COLO829 (cell line): ENCODE data around the gene MAST4.
"Not testable (repeated sequence)": the region's sequence is repeated elsewhere in the genome, so short reads cannot be mapped to it uniquely, and the experiment has no call there.

Source experiments
- DNase-seq: peaks from one replicate; pipeline ENCODE4 v3.0.0; 2012; ENCODE audit warnings: low spot score

The MAST4 gene

DNA sequence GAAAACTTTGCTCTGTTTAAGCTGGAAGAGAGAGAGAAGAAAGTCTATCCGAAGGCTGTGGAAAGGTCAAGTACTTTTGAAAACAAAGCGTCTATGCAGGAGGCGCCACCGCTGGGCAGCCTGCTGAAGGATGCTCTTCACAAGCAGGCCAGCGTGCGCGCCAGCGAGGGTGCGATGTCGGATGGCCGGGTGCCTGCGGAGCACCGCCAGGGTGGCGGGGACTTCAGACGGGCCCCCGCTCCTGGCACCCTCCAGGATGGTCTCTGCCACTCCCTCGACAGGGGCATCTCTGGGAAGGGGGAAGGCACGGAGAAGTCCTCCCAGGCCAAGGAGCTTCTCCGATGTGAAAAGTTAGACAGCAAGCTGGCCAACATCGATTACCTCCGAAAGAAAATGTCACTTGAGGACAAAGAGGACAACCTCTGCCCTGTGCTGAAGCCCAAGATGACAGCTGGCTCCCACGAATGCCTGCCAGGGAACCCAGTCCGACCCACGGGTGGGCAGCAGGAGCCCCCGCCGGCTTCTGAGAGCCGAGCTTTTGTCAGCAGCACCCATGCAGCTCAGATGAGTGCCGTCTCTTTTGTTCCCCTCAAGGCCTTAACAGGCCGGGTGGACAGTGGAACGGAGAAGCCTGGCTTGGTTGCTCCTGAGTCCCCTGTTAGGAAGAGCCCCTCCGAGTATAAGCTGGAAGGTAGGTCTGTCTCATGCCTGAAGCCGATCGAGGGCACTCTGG, 567.8 kb downstream of the MAST4 start:
- DNase-seq, result no peak

GRCh38 chr5:67164856-67165525, 568.8 kb downstream of the MAST4 start:
- DNase-seq, result no peak

- no peak for DNase-seq
Measured at GRCh38 chr5:67165526-67166459, 569.6 kb downstream of the MAST4 start.

DNA sequence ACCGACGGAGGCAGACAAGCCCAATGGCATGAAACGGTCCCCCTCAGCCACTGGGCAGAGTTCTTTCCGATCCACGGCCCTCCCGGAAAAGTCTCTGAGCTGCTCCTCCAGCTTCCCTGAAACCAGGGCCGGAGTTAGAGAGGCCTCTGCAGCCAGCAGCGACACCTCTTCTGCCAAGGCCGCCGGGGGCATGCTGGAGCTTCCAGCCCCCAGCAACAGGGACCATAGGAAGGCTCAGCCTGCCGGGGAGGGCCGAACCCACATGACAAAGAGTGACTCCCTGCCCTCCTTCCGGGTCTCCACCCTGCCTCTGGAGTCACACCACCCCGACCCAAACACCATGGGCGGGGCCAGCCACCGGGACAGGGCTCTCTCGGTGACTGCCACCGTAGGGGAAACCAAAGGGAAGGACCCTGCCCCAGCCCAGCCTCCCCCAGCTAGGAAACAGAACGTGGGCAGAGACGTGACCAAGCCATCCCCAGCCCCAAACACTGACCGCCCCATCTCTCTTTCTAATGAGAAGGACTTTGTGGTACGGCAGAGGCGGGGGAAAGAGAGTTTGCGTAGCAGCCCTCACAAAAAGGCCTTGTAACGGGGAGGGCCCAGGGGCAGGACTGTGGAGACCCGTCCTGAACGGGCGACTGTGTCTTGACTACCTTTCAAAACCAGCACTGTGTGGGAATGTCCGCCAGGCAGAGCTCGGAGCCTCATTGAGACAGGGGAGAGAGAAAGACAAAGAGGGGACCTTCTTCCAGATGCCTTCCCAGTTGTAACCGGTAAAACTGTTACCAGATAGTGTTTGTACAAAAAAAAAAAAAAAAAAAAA, 570.5 kb downstream of the MAST4 start:
- no peak for DNase-seq

DNA sequence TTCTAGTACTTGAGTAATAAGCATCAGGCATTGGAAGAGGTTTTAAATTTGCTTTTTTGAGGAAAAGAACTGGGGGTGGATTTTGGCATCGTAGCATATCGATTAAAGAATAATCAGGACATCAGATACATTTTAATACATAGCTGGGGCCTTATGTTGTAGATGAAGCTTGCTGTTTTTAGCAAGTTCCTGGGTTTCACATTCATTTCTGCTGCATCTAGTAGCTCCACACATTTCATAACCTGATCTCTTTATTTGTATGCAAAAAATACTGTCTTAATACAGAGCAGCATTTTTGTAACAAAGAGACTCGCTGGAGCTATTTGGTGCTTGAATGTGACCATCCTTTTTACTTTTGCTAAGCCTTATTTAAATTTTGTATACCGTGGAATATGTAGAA, 571.9 kb downstream of the MAST4 start:
- no peak for DNase-seq

- no peak for DNase-seq
Measured at GRCh38 chr5:67170767-67171166, 574.6 kb downstream of the MAST4 start.

DNA sequence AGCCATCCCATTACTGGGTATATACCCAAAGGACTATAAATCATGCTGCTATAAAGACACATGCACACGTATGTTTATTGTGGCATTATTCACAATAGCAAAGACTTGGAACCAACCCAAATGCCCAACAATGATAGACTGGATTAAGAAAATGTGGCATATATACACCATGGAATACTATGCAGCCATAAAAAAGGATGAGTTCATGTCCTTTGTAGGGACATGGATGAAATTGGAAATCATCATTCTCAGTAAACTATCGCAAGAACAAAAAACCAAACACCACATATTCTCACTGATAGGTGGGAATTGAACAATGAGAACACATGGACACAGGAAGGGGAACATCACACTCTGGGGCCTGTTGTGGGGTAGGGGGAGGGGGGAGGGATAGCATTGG, 577.2 kb downstream of the MAST4 start:
- DNase-seq, result not testable (repeated sequence)

GRCh38 chr5:67173959-67174358, 577.8 kb downstream of the MAST4 start:
- DNase-seq, result no peak

DNA sequence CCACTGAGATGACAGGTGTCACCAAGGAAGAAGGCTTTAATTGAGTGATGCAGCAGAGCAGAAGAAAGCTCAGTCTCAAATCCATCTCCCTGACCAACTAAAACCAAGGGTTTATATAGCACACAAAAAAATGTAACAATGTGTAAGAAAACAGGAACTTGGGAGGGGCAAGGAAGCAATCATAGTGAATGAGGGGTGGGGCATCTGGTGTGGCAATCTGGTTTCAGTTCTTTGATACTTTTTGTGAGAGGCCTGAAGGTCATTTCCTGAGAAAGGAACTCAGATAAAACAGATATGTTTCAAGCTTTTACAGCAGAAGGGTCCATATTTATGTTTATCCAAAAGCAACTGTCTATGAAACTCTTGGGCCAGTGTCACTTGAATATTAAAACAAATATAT, 580.7 kb downstream of the MAST4 start:
- no peak for DNase-seq

DNA sequence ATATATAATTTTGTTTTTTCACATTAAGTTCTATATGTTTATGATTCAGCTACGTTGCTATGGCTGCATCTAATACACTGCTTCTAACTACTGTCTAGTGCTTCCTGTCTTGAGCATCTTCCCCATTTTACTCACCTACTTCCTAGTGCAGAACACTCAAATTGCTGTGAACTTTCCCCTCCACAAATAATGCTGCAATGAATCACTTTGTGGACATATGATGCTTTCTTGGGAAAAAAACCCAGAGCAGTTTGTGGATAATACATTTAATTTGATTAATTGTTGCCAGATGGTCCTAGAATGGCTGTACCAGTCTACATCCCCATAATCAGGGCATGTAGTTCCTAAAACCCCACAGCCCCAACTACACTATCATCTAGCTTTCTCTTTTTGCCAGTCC, 581.9 kb downstream of the MAST4 start:
- DNase-seq, result no peak

DNA sequence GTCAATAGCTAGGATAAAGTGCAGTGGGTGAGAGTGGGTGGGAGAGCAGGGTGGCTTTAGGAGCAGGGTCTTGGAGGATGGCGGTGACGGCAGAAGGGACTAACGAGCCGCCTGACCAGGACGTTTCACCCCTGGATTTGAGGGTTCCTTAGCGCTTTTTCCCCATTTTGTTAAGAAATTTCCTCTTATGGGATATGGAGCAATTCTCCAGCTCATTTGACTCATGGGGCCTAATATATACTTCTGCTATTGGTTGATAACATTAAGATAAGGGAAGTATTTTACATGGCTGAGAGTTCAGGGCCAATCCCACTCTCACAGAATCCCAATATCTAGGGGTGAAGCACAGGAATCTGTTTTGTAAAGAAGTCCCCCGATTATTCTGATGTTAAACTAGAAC, 582.8 kb downstream of the MAST4 start:
- no peak for DNase-seq

DNA sequence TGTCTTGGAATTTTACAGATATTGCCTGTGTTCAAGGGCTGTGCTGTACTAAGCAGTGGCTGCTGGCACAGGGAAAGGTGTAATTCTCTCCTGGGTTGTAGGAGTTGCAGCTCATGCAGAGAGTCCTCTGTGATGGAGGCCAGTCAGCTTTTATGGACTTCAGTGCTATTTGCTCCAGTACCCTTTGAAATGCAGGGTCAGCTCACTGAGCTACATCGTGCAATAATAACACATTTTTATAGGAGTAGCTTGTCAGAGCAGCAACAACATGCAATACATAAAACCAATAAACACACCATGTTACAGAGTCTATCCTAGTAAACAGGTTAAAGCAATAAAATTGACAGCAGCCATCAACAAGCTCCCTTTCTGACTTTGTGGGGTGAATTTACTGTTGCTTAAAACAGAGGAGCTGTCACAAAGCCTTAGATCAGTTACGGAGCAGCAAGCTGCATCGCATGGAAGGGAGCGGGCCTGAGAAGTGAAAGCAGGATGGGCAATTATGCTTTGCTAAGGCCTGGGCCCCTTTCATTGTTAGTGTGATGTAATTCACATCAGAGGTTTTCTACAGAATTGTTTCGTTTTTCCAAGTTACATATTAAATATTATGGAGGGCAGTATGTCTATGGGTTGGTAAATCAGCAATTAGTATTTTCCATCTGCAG, 583.6 kb downstream of the MAST4 start:
- DNase-seq, result no peak

- no peak for DNase-seq
Measured at GRCh38 chr5:67181648-67182221, 585.5 kb downstream of the MAST4 start.

GRCh38 chr5:67182301-67182790, 586.2 kb downstream of the MAST4 start:
- DNase-seq, result no peak

GRCh38 chr5:67183859-67184258, 587.7 kb downstream of the MAST4 start:
- DNase-seq, result no peak

DNA sequence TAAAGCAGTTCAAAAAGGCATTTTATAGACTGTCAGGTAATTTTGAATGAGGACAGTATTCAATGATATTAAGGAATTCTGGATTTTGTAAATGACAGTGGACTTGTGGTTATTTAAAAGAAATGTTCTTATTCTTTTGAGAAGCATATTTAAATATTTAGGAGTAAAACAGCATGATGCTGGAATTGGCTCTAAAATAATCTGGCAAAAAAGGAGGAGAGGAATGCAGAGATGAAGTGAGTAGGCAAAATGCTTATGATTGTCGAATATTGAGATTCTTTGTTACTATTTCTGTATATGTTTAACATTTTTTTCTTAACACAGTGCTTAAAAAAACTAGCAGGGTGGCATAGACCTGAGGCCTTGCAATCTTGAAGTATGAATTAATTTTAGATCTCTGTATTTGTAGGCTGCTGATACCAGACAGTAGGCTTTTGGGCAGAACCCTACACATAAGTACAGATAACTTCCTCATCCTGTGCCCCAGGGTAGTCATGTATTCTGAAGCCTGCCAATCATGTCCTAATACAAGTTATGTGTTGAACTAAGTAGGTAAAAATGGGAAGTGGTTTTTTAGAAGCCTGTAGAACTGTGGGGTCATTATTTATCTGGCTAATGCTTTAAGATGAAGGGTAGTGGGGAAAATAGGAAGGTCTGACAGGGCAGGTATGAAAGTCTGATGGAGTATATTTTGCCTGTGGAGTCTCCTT, 591.0 kb downstream of the MAST4 start:
- DNase-seq, result no peak

DNA sequence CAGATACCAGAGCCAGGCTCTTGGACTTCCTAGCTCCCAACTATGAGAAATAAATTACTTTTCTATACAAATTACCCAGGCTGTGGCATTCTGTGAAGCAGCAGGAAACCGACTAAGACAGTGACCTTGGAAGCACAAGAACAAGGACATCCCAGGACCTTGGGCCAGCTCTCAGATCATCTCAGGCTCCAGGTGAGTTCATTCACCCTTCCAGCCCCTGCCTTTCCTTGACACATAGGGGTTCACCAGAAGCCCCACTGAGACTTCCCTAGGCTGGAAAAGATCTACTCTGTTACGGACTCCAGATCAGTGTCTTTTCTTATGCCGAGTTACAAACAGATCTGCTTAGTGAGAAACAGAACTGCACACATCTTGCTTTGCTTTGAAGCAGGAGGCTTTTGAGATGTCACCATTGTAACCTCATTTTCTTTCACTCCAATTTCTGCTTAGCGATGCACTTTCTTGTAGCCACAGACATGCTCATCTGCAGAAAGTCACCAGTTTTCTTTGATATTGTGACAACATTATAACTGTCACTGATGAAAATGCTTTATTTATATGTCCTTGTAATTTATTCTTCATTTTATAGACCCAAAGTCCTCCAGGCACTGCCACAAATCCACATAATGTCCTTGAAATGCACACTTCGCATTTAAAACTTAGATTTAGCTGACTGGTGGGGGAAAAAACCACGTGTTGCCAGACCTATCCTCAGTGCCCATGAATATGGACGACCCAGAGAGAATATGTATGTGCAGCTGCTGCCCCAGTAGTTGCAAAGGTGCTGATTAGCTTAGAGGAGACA, 592.3 kb downstream of the MAST4 start:
- DNase-seq, result no peak

DNA sequence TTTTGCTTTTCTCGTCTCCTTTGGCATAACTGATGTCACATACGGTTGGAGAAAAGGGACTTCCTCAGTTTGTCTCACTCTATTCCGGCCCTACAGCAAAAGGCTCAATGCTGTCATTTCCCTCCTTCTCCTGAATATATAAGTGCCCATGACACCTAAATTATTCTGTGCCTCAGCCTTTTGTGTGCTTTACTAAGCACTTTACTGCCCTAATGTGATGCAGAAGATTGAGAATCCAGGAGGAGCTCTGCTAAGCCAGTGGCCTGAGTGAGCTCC, 592.8 kb downstream of the MAST4 start:
- DNase-seq, result no peak

DNA sequence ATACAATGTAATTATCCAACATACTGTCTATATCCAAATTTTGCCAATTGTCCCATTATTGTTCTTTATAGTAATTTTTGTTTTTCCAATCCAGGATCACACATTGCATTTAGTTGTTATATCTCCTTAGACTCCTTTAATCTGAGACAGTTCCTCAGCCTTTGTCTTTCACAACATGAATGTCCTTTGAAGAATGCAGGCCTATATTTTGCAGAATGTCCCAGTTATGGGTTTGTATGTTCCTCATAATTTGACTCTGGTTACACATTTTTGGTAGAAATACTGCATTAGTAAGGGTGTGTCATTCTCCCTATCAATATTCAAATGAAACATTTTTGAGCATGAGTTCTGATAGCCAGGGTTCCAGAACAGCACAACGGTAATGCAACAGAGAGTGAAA, 593.7 kb downstream of the MAST4 start:
- no peak for DNase-seq

DNA sequence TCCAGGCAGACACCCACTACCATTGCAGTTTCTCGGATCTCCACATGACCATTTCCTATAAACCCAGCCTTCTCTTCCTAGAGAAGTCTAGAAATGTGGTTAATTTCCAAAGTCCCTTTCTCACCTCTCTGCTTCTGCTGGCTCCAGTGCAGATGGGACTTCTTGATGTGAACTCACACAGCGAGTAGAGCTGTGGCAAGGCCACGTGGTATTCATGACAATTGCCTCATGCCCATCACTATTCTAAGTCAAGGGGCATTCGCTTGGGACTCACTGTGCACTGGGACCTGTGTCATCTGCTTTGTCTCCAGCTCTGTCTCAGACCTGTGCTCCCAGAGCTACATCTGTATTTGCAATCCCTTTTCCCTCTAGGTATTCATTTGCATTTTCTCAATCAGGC, 594.2 kb downstream of the MAST4 start:
- no peak for DNase-seq
